GM23338 (cell line): ENCODE results near the gene PAM16.

ENCODE experiments used
- CREB1 ChIP-seq: fragments of 250-450 bp; sonication (Bioruptor Pico); IDR thresholded peaks from 2 replicates; pipeline ENCODE4 v1.5.0; 2020; ENCODE audit warnings: low read depth, mild to moderate bottlenecking, moderate library complexity
- EZH2 ChIP-seq: fragments of 200-600 bp; sonication (generic); IDR thresholded peaks from one replicate; pipeline ENCODE4 v1.8.0; 2017; ENCODE audit warnings: antibody characterized with exemption, mild to moderate bottlenecking, low read depth; ENCODE audit not compliant: unreplicated experiment
- NANOG ChIP-seq: IDR thresholded peaks from 2 replicates; pipeline ENCODE4 v1.6.1; 2016; ENCODE audit warnings: antibody characterized with exemption, borderline replicate concordance
- ZNF114 ChIP-seq: fragments of 250-450 bp; sonication (Bioruptor Pico); IDR thresholded peaks from 2 replicates; pipeline ENCODE4 v1.5.0; 2020; ENCODE audit warnings: mild to moderate bottlenecking, moderate library complexity
- ZNF331 ChIP-seq: fragments of 250-450 bp; sonication (Bioruptor Pico); IDR thresholded peaks from 2 replicates; pipeline ENCODE4 v1.5.0; 2020; ENCODE audit warnings: low read depth, mild to moderate bottlenecking, moderate library complexity
- TF ChIP-seq, protein P1 (sequence below), 2 experiments: fragments of 200-600 bp in 1 of 2; sonication (generic) in 1 of 2; conservative IDR thresholded peaks; 2 replicates each; pipeline versions ENCODE4 v1.5.1 to v1.6.1; 2016 to 2017; ENCODE audit warnings: antibody characterized with exemption in 2 of 2, low read depth in 2 of 2, mild to moderate bottlenecking in 2 of 2, moderate library complexity in 1 of 2
- TF ChIP-seq, protein P2 (sequence below): IDR thresholded peaks from one replicate; pipeline ENCODE4 v1.6.1; 2018; ENCODE audit warnings: antibody characterized with exemption; ENCODE audit not compliant: unreplicated experiment
- TF ChIP-seq, protein P3 (sequence below): fragments of 250-450 bp; sonication (Bioruptor Pico); IDR thresholded peaks from 2 replicates; pipeline ENCODE4 v1.5.0; 2020; ENCODE audit warnings: mild to moderate bottlenecking, moderate library complexity

DNA sequence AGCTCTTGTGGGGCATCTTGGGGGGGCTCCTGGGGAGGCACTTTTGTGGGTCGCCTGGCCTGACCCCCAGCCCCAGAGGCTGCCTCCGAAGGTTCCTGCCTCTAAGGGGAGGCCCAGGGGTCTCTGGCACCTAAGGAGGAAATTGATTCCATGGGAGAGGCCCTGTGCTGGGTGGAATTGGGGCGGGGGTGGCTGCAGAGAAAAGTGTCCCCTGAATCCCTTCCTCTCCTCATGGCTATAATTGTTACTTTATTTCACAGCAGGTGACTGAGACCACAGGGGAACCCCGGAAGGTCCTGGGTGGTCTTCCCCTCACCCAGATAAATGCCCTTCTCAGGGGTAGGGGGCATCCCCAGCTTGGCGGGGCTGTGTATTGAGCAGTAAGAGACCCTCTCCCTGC, 32.2 kb downstream of the PAM16 start:
- TF ChIP-seq, protein P1, sequence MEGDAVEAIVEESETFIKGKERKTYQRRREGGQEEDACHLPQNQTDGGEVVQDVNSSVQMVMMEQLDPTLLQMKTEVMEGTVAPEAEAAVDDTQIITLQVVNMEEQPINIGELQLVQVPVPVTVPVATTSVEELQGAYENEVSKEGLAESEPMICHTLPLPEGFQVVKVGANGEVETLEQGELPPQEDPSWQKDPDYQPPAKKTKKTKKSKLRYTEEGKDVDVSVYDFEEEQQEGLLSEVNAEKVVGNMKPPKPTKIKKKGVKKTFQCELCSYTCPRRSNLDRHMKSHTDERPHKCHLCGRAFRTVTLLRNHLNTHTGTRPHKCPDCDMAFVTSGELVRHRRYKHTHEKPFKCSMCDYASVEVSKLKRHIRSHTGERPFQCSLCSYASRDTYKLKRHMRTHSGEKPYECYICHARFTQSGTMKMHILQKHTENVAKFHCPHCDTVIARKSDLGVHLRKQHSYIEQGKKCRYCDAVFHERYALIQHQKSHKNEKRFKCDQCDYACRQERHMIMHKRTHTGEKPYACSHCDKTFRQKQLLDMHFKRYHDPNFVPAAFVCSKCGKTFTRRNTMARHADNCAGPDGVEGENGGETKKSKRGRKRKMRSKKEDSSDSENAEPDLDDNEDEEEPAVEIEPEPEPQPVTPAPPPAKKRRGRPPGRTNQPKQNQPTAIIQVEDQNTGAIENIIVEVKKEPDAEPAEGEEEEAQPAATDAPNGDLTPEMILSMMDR (conservative IDR thresholded peaks at IDR 0.05; ENCODE audit: low read depth in 2 of 2) = no peak
- TF ChIP-seq CREB1 (CRISPR knock-in tag) (no peak), ZNF114 (CRISPR knock-in tag) (no peak), EZH2 (no peak), NANOG (no peak), ZNF331 (CRISPR knock-in tag) (no peak)
- TF ChIP-seq, protein P2, sequence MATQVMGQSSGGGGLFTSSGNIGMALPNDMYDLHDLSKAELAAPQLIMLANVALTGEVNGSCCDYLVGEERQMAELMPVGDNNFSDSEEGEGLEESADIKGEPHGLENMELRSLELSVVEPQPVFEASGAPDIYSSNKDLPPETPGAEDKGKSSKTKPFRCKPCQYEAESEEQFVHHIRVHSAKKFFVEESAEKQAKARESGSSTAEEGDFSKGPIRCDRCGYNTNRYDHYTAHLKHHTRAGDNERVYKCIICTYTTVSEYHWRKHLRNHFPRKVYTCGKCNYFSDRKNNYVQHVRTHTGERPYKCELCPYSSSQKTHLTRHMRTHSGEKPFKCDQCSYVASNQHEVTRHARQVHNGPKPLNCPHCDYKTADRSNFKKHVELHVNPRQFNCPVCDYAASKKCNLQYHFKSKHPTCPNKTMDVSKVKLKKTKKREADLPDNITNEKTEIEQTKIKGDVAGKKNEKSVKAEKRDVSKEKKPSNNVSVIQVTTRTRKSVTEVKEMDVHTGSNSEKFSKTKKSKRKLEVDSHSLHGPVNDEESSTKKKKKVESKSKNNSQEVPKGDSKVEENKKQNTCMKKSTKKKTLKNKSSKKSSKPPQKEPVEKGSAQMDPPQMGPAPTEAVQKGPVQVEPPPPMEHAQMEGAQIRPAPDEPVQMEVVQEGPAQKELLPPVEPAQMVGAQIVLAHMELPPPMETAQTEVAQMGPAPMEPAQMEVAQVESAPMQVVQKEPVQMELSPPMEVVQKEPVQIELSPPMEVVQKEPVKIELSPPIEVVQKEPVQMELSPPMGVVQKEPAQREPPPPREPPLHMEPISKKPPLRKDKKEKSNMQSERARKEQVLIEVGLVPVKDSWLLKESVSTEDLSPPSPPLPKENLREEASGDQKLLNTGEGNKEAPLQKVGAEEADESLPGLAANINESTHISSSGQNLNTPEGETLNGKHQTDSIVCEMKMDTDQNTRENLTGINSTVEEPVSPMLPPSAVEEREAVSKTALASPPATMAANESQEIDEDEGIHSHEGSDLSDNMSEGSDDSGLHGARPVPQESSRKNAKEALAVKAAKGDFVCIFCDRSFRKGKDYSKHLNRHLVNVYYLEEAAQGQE = no peak
- TF ChIP-seq, protein P3, sequence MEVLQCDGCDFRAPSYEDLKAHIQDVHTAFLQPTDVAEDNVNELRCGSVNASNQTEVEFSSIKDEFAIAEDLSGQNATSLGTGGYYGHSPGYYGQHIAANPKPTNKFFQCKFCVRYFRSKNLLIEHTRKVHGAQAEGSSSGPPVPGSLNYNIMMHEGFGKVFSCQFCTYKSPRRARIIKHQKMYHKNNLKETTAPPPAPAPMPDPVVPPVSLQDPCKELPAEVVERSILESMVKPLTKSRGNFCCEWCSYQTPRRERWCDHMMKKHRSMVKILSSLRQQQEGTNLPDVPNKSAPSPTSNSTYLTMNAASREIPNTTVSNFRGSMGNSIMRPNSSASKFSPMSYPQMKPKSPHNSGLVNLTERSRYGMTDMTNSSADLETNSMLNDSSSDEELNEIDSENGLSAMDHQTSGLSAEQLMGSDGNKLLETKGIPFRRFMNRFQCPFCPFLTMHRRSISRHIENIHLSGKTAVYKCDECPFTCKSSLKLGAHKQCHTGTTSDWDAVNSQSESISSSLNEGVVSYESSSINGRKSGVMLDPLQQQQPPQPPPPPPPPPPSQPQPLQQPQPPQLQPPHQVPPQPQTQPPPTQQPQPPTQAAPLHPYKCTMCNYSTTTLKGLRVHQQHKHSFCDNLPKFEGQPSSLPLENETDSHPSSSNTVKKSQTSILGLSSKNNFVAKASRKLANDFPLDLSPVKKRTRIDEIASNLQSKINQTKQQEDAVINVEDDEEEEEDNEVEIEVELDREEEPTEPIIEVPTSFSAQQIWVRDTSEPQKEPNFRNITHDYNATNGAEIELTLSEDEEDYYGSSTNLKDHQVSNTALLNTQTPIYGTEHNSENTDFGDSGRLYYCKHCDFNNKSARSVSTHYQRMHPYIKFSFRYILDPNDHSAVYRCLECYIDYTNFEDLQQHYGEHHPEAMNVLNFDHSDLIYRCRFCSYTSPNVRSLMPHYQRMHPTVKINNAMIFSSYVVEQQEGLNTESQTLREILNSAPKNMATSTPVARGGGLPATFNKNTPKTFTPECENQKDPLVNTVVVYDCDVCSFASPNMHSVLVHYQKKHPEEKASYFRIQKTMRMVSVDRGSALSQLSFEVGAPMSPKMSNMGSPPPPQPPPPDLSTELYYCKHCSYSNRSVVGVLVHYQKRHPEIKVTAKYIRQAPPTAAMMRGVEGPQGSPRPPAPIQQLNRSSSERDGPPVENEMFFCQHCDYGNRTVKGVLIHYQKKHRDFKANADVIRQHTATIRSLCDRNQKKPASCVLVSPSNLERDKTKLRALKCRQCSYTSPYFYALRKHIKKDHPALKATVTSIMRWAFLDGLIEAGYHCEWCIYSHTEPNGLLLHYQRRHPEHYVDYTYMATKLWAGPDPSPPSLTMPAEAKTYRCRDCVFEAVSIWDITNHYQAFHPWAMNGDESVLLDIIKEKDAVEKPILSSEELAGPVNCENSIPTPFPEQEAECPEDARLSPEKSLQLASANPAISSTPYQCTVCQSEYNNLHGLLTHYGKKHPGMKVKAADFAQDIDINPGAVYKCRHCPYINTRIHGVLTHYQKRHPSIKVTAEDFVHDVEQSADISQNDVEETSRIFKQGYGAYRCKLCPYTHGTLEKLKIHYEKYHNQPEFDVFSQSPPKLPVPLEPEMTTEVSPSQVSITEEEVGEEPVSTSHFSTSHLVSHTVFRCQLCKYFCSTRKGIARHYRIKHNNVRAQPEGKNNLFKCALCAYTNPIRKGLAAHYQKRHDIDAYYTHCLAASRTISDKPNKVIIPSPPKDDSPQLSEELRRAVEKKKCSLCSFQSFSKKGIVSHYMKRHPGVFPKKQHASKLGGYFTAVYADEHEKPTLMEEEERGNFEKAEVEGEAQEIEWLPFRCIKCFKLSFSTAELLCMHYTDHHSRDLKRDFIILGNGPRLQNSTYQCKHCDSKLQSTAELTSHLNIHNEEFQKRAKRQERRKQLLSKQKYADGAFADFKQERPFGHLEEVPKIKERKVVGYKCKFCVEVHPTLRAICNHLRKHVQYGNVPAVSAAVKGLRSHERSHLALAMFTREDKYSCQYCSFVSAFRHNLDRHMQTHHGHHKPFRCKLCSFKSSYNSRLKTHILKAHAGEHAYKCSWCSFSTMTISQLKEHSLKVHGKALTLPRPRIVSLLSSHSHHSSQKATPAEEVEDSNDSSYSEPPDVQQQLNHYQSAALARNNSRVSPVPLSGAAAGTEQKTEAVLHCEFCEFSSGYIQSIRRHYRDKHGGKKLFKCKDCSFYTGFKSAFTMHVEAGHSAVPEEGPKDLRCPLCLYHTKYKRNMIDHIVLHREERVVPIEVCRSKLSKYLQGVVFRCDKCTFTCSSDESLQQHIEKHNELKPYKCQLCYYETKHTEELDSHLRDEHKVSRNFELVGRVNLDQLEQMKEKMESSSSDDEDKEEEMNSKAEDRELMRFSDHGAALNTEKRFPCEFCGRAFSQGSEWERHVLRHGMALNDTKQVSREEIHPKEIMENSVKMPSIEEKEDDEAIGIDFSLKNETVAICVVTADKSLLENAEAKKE = no peak
